CD4-positive, alpha-beta T cell treated with Interleukin-21 for 1 hour (primary cell): Measurements from ENCODE around the gene TBC1D21.

Source experiments
- DNase-seq: peaks from one replicate; pipeline ENCODE4 v3.0.0-alpha.2; 2020

The TBC1D21 gene

DNA sequence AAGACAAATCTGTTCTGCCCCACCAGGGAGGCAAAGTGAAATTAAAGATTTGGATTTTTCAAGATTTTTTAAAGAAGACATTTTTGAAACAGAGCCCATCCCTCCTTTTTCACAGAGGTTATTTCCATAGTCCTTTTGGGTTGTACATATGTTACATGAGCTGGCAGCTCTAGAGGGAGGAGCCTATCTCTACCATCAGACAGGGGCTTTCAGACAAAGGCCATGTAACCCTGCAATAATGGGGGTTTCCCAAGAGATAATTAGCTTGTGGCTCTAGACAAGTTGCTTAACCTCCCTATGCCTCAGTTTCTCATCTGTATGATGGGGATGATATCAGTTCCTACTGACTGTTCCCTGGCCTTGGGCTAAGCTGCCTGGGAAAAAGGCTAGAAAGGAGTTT is 8.0 kb upstream of the TBC1D21 start:
- no peak for DNase-seq

DNA sequence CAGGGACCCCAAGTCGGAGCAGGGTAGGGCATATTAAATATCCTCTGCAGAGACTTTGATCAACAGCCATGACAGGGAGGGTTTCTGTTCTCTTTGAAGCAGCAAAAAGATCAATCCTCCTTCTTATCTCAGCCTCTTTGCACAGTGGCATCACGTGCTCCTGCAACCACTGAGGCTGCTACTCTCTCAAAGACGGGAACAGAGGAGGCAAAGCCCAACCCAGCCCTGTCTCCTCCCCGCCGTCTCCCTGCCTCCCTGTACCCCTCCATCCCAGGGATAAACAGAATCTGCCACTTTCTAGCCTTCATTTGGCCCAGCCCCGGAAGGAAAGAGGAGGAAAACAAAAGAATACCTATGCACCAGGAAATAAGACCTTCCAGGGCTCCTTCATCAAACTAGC is 7.5 kb upstream of the TBC1D21 start:
- no peak for DNase-seq

DNA sequence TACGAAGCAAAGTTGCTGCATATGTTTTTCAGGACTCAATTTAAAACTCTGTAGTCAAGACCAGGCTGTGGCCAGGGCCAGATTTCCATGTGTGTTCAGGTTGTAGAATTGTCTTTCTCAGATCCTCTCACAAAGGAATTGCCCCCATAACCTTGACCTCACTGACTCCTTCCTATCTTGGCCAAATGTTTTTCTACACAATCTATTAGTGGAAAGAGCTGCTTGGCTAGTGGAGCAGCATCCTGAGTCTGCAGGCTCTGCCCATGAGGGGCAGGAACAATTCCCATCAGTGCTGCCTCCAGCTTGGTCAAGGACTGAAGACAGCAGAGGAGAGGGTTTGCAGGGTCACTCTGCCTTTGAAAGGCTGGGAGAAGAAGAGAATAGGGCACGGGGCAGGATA is 6.9 kb upstream of the TBC1D21 start:
- no peak for DNase-seq

DNA sequence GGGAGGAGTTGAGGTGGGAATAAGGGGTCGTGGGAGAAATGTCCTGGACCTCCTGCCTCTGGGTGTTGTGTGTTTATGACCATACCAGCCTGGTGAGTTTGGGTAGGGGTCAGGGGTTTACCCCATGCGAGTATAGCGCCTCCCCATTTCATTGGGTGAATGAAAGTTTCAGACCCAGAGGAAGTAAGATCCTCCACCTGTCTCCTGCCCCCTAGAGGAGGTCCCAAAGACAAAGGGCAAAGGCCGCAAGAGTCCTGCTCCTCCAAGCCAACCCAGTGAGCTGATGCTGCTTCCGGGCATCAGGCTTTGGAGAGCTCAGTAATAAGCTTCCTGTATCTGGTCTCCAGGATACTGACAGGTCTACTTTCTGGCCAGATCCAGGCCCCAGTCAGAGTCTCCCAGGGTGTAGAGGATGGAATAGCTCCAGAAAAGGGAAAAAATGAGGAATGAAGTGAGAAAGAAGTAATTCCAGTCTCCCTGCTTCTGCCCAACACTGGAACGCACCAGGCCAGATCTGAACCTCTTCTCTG is 6.4 kb upstream of the TBC1D21 start:
- no peak for DNase-seq

DNA sequence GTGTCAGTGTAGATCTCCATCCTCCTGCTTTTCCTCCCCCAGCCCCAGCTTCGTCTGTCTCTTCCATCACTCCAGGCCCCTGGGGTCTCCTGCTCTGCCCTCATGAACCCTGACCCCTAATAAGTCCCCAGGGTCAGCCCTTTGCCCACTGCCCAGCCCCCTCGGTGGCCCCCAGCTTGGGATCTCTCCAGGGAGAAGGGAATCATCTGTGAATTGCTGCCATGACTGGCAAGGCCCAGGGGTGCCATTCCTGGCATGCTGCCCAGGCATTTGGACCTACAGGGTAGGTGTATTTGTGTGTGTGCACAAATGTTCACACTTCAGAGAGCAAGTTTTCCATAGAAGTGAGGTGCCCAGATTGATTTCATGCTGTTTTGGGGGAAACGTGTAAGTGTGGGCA is 5.9 kb upstream of the TBC1D21 start:
- DNase-seq: no peak

DNA sequence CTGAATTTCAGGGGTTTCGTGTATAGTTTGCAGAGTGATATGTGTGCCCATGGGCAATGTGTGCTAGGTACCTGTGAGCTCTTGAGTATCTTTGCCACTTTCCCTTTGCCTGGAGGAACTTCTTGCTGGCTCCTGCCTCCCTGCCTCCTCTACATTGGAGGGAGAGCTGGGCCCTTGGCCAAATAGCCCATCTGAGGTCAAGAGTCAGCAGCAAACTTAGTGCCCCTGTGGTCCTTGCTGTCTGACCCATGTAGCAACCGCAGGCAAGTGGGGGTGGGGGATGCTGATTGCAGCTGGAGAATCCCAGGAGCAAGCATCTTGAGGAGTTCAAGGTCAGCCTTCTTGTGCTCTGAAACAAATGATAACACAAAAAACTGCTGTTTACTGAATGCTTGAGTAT is 5.4 kb upstream of the TBC1D21 start:
- no peak for DNase-seq

DNA sequence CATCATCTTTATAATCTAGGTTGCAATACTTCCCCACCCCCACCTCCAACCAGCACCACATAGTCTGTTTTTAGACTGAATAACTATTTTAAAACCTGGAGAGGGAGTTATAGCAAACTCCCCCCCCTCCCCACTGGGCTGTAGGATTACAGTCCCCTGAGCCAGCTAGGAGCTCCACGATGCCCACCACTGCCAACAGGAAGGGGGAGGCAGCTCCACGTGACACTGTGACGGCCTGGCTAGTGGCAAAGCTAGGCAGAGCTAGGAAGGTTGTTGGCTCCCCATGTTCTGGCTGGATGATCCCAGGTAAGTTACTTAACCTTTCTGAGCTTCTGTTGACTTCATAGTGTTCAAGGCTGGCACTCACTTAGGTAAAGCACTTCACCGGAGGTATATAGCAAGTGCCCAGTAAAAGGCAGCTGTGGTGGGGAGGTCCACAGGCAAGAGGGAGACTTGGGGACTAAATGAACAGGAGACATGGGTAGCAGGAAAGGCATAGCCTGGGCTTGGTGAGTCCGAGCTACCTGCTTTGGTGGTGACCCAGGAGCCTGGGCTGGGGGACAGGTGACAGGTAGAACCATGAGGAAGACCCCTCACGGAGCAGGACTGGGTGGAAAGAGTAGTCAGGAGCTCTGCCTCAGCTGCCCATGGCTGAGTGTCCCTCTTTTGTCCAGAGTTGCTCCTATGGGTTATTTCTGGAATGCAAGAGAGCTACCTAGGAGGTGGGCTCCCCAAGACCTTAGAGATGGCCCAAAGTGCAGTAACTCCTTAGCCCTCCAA is 4.0 kb upstream of the TBC1D21 start:
- no peak for DNase-seq

DNA sequence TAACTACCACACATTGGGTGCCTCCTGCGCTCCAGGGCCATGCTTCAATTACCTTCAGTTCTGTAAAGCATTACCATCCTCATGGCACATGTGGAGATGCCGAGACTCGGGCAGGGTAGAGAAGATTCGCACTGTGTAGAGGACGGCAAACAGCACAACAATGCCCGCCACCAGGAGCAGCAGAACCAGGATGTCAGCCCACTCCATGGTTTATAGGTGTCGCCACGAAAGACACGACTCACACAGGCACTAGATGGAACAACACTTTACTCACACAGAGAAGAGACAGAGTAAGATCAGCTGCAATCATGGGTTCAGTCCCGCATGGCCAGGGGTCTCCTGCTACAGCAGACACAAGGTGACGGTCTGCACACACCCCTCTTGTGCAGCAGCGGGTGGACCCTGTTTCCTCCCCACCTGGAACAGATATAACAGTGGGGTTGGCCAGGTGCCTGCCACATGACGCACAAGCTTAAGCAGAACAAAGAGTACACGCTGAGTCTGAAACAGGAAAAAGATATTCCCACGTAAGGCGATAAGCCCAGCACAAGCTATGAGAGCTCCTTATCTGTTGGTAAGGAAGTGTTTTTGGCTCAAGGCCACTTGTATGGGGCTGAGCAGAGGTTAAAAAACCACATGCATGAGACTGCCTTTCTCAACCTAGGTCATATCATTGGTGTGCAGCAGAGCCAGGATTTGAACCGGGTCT is 2.5 kb upstream of the TBC1D21 start:
- no peak for DNase-seq

DNA sequence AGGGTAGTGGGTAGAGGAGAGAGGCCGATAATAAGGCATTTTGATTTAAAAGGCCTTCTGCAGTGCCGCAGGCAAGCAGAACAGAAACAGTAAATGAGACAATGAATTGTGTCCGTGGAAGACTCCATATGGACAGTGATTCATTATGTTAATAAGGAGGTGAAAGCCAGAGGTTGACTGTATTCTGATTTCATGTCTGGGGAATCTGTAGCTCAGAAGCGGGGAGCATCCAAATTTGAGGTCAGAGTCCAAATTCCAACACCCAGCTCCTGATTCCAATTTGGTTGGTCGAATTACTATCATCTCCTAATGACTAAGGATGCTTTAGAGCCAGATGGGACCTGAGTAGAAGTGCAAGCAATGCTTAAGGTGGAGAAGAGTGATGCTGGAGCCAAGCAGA is 1.0 kb upstream of the TBC1D21 start:
- DNase-seq: no peak

DNA sequence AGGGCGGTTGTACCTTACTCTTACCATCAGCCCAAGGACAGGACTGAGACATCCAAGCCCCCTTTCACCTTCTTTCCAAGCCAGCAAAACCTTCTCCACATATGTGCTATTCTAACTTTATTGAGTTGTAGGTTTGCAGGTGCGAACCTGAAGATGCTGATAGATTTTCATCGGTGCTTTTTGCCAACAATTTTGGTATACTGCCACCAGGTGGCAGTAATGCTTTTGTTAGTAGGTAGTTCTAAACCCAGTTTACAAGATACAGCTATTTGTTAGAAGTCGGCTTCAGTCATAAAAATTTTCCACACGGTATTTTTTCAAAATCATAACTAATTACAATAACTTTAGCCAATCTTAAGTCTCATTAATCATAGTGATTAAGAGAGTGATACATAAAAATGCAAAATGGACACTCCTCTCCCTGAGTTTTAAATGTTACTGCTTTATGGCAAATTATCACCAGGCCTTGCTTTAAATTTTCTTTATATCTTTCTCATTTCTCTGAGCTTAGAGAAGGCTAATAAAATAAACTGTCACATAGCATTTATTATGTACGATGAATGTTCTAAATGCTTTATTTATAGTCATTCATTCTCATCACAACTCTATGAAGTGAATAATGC is 636 bp downstream of the TBC1D21 start:
- peak; percentile 55 for DNase-seq

DNA sequence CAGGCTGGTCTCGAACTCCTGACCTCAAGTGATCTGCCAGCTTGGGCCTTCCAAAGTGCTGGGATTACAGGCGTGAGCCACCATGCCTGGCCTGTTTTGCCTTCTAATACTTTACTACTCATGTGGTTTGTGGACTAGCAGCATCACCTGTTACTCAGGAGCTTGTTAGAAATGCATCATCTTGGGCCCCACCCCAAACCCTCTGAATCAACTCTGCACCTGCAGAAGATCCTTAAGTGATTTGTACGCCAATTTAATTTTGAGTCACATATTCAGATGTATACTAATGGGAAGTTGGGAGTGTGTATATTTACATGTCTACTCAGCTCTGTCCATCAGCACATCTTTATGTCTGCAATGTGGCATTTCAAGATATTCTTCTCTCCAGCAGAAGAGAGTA is 6.1 kb downstream of the TBC1D21 start:
- DNase-seq: no peak

DNA sequence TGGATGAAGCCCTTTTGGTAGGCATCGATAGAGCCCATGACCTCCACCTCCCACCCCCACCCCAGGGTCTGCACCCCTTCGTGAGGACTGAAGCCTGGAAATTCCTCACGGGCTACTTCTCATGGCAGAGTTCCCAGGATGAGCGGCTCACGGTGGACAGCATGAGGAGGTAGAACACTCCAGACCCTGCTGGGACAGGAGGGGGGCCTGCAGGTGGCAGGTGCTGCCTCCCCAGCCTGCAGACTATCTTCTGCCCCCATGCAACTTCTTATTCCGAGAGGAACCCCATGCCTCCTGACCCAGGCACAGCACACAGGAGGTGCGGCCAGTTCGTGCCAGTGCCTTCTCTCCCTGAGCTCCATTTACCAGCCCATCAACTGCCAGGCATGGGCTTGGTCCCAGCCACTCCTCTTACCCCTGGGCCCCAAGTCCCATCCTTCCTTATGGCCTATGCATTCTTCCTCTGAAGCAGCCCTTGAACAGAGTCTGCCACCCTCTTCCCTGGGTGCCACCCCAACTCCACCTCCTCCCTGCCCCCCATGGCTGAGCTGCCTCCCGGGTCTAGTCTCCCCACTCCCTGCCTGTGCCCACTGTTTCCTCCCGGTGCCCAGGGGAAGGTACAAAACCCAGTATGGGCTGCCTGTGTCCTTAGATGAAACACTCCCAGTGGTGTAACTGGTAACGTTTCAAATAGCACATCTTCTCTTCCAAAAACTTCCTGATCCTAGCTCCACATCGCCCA is 8.4 kb downstream of the TBC1D21 start:
- no peak for DNase-seq

DNA sequence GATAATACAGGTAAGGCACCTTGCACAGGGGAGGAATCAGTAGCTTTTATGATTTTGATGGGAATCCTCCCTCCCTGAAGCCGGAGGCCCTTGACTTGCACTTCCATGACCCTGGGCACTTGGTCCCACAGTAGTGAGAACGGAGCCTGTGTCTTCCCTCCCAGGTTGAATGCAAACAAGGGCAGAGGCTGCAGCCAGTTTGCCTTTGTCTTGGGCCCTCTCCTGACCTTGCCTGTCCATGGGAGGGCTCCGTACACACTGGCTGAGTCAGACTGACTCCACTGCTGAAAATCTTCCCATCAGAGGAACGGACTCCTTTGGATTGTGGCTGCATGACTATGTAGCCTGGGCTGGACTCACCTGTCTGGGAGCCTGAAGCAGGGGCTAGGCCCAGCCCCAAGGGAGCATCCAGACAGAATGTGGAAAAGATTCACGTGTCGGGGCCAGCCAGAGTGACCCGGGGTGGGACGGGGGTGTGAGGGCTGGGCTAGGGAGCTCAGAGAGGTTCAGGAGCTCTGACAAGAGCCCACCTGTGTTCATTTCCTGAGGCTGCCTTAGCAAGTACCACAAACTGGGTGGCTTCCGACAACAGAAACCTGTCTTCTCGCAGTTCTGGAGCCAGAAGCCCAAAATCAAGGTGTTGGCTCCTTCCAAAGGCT is 9.5 kb downstream of the TBC1D21 start:
- DNase-seq: no peak

DNA sequence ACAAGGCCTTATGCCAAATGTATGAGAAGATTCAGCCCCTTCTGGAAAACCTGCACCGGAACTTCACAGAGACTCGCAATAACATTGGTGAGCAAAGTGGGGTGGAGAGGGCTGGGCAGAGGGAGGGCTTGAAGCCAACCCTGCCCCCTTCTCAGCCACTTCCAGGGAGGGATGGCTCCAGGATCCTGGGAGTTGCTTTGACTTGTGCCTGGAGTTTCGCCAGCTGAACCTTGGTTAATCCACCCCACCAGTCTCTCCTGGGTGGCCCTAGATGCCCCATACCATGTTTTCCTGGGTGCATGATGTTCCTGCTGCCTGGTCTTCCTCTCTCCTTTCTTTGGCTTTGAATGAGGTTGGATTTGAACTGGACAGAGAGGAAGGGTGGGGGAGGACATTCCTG is 10.8 kb downstream of the TBC1D21 start:
- no peak for DNase-seq

DNA sequence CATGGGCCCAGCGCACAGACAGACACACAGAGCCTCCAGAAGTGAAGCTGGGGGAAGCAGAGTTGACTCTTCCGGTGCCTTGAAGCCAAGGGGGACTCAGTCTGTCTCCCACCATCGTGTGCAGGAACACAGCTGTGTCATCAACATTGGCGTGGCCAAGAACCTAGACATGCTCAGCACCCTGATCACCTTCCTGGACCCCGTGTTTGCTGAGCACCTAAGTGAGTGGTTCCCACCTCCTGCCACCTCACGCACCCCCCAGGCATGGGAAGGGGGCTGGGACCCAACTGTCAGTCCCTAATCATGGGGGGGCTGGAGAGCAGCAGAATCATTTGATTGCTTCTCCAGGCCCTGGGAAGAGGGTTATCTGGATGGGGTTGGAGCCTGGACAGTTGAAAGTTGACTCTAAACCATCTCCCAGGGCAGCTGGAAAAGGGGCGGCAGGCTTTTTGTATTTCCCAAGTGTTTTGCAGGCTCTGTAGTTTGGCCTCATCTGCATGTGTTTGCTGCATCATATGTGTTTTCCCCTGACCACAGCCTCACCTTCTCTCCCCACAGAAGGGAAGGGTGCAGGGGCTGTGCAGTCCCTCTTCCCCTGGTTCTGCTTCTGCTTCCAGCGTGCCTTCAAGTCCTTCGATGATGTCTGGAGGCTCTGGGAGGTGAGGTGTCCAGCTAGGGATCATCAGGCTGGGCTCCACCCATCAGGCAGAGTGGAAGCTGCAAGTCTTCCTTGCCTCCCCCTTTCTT is 12.8 kb downstream of the TBC1D21 start:
- DNase-seq: no peak

DNA sequence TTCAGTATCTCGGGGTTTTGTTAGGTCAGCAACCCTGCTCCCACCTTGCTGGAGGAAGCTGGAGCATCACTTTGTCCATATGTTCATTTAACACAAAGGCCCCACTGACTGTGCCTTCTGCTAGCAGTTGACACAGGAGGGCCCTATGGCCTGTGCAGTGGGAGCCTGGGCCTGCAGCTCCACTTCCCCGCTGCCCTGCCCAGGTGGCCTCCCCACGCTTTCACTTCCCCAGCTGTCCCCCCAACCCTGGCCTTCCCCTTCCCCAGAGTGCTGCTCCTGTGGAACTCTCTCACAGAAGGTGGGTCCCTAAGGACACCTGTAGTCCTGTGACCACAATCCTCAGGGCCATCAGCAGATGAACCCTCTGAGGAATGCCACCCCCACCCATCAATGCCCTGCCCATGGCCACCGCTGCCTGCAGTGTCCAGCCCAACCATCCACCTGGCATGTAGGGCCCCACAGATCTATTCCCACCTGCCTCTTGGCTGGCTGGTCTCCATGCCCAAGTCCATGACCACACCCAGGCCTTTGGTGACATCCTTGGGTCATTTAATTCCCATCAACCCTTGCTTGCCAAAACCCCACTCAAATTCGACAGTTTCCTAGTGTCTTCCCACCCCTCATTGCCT is 13.5 kb downstream of the TBC1D21 start:
- no peak for DNase-seq

DNA sequence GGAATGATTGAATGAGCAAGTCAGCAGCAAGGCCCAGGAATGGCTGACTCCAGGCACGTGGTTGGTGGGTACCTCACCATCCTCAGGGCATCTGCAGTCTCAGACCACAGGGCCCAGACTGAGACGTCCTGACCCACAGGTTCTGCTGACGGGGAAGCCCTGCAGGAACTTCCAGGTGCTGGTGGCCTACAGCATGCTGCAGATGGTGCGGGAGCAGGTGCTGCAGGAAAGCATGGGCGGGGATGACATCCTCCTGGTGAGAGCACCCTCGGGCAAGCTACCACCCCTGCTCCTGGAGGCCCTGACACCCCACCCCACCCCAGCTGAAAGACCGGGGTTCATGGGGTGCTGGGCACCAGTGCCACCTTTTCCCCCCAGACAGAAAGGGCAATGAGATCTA is 14.1 kb downstream of the TBC1D21 start:
- no peak for DNase-seq

DNA sequence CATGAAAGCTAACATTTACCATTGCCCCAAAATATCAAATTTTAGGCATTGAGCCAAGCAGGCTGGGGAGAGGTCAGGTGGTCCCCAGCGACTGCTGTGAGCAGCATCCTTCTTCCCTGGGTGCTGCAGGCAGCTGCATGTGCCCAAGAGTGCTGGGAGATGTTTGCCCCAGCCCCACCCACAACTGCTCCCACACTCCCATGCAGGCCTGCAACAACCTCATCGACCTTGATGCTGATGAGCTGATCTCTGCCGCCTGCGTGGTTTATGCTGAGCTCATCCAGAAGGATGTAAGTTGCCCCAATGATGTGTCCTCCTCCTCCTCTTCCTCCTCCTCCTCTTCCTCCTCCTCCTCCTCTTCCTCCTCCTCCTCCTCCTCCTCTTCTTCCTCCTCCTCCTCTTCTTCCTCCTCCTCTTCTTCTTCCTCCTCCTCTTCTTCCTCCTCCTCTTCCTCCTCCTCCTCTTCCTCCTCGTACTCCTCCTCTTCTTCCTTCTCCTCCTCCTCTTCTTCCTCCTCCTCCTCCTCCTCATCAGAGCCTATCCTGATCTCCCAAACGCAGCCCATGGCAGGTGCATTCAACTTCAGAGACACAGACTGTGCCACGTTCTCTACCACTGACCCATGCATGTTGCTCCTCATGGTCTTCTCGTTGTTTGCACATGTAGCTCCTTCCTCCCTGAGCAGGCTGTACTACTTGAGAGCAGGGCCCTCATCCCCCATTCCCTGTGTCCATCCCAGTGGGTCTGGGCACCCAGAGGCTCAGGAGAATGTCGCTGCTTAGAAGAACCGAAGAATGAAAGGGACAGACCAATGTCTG is 15.1 kb downstream of the TBC1D21 start:
- DNase-seq: no peak

DNA sequence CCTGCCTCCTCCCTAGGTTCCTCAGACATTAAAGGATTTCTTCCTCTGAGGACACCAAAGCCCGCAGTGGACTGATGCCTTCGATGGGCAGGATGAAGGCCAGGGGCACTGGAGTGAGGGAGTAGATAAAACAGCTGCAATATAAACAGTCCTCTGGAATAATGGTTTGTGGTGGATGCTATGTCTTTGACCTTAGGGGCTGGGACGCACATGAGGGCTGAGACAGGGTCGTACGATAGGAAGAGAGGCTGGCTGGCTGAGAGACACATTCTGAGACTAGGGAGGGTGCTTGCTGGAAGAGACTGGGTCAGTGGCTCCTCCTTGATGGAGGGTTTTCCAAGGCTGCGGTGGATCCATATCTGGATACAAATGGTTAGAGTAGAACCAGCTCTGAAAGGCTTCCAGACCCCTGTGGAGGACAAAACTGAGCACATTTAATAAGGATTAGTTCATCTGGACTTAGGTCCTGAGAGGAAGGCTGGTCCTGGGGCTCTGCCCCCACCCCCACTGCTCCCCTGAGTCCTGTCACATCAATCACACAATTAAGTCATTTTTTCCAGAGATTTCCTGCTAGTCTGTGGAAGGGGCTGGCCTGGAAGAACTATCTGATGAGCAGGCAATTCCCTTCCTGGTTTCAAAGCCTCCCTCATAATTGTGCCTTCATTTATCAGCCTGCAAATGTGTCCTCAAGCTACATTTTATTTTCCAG is 15.8 kb downstream of the TBC1D21 start:
- no peak for DNase-seq

DNA sequence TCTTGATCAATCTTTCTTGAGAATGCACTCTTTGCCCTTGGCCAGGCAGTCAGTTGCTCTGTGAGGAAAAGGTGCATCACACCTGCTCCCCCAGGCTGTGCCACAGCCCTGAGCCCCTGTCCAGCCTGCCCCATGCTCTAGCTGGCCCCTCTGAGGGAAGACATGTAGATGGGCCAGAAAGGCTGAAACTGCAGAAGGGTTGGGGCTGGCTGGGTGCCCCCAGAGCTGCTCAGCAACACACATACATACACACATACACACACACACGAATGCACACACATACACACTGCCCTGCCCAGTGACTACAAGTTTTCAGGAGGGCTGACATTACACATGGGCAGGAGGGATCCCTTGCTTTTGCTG is 16.4 kb downstream of the TBC1D21 start:
- no peak for DNase-seq
